ENCODE results near the gene GPC1. TPM values are rescaled to one million over a fixed set of nuclear protein-coding genes. Genes with fewer than 3 reads are reported as not detected.

The GPC1 gene
- total RNA-seq, 1 donor from 2014 or later, result 58.0 TPM

DNA sequence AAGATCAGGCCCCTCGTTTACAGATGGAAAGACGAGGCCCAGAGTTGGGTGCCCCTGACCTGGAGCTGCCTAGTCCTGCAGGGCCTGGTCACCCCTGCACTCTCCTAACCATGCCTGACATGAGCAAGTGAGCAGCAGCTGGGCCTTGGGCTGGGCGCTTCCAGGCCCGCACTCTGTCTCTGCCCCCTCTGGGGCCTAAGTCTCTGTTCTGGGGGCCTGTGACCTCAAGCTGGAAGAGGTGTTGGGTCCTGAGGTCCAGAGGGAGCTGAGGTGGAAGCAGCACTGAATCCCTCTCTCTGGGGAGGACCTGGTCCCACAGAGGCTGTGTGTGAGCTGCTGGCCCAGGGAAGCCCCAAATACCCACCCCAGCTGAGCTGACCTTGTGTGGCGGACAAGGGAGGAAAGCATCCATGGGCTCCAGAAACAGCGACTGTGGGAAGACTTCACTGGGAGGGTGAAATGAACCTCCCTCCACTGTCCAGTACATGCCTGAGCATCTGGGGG, 46.1 kb upstream of the GPC1 start:
- DNase-seq (ENCODE audit: extremely low spot score, unreplicated experiment), result no peak
- H3K4me3 Mint-ChIP-seq, result no peak overlapping the region
- H3K27me3 Mint-ChIP-seq, result no peaks in the 10 kb centered on the region
- no peaks in the 10 kb centered on the region for H3K9me3 Mint-ChIP-seq
- H3K36me3 Mint-ChIP-seq, result no peaks in the 10 kb centered on the region
- H3K27ac Mint-ChIP-seq, result no peak overlapping the region
- TF ChIP-seq, protein P1, sequence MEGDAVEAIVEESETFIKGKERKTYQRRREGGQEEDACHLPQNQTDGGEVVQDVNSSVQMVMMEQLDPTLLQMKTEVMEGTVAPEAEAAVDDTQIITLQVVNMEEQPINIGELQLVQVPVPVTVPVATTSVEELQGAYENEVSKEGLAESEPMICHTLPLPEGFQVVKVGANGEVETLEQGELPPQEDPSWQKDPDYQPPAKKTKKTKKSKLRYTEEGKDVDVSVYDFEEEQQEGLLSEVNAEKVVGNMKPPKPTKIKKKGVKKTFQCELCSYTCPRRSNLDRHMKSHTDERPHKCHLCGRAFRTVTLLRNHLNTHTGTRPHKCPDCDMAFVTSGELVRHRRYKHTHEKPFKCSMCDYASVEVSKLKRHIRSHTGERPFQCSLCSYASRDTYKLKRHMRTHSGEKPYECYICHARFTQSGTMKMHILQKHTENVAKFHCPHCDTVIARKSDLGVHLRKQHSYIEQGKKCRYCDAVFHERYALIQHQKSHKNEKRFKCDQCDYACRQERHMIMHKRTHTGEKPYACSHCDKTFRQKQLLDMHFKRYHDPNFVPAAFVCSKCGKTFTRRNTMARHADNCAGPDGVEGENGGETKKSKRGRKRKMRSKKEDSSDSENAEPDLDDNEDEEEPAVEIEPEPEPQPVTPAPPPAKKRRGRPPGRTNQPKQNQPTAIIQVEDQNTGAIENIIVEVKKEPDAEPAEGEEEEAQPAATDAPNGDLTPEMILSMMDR (conservative IDR thresholded peaks at IDR 0.05), result no peak
- H3K4me1 Mint-ChIP-seq (ENCODE audit: unreplicated experiment), result peaks cover 5% of the 10 kb centered on the region

- H3K4me1 Mint-ChIP-seq (ENCODE audit: unreplicated experiment), result peaks cover 5% of the 10 kb centered on the region
- H3K27me3 Mint-ChIP-seq, result no peaks in the 10 kb centered on the region
- DNase-seq (ENCODE audit: extremely low spot score, unreplicated experiment), result no peak
- TF ChIP-seq, protein P1 (conservative IDR thresholded peaks at IDR 0.05), result no peak
- H3K4me3 Mint-ChIP-seq, result no peak overlapping the region
- no peak overlapping the region for H3K27ac Mint-ChIP-seq
- no peaks in the 10 kb centered on the region for H3K36me3 Mint-ChIP-seq
- H3K9me3 Mint-ChIP-seq, result no peaks in the 10 kb centered on the region
These were observed 45.1 kb upstream of the GPC1 start for GRCh38 chr2:240390091-240391073.

GRCh38 chr2:240391111-240392051, 44.1 kb upstream of the GPC1 start:
- Mint-ChIP-seq H3K27ac (no peak overlapping the region), H3K27me3 (no peaks in the 10 kb centered on the region), H3K9me3 (no peaks in the 10 kb centered on the region), H3K4me1 (ENCODE audit: unreplicated experiment) (peaks cover 5% of the 10 kb centered on the region), H3K36me3 (no peaks in the 10 kb centered on the region), H3K4me3 (no peak overlapping the region)
- TF ChIP-seq, protein P1 (conservative IDR thresholded peaks at IDR 0.05), result no peak
- peak; percentile 67 for DNase-seq (ENCODE audit: extremely low spot score, unreplicated experiment)

DNA sequence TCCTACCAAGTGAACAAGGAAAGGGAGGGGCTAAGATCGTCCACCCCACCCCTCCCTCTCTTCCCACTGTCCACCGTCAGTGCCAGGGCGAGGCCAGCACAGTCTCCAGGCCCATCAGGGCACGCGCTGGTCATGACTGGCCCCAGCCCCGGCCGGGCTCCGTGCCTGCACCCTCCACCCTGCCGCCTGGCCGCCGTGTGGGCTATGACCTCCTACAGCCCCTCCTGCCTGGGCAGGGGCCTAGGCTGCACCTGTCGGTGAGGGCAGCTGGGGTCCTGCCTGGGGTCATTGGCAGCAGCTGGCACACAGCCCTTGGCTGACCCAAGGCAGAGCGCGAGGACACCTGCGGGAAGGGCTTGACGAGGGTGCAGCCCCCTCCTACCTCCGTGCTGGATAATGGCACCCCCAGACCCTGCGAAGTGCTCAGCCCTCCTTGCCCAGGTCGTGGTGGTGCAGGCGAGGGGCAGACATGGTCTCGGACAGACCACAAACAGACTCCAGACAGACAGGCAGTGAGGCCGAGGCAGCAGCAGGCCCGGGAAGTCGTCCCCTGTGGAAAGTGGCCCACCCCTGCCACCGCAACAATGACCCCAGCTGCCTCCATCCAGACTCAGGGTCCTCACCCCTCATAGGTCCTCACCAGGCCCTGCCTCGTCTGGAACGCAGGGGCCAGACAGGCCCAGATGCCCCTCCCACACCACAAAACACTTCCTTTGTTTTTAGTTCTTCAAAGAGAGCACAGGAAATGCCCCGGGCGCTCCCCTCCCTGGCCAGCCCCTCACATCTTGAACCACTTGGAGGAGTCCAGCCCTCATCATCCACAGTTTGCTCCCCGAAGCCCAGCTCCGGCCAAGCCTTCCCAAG, 43.1 kb upstream of the GPC1 start:
- H3K36me3 Mint-ChIP-seq, result no peaks in the 10 kb centered on the region
- DNase-seq (ENCODE audit: extremely low spot score, unreplicated experiment), result peak; percentile 68
- TF ChIP-seq, protein P1 (conservative IDR thresholded peaks at IDR 0.05), result no peak
- no peaks in the 10 kb centered on the region for H3K9me3 Mint-ChIP-seq
- H3K27ac Mint-ChIP-seq, result no peak overlapping the region
- no peak overlapping the region for H3K4me3 Mint-ChIP-seq
- H3K27me3 Mint-ChIP-seq, result no peaks in the 10 kb centered on the region
- H3K4me1 Mint-ChIP-seq (ENCODE audit: unreplicated experiment), result peaks cover 5% of the 10 kb centered on the region
